Measurements from ENCODE around the gene TTI1.
"Not testable (repeated sequence)": the region's sequence is repeated elsewhere in the genome, so short reads cannot be mapped to it uniquely, and the experiment has no call there.

Gene TTI1

DNA sequence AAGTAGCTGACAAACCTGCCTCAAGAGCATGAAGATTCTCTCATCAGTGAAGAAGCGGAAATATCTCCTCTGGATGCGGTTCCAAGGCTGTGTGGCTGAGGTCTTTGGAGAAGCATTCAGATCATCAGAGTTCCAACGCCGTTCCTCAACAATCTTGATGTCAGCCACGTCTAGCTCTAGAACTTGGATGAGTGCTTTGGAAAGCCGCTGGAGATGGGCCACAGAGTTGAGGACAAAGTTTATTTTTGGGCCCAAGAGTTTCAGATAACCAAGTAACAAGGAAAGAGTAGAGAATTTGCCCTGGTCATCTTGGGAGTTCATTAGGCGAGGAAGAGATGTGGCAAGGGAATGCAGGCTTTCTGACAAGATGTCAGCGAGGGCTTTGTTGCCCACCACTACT is 20.9 kb downstream of the TTI1 start:
- no peak for DNase-seq (ENCODE audit: low read depth, low spot score)

DNA sequence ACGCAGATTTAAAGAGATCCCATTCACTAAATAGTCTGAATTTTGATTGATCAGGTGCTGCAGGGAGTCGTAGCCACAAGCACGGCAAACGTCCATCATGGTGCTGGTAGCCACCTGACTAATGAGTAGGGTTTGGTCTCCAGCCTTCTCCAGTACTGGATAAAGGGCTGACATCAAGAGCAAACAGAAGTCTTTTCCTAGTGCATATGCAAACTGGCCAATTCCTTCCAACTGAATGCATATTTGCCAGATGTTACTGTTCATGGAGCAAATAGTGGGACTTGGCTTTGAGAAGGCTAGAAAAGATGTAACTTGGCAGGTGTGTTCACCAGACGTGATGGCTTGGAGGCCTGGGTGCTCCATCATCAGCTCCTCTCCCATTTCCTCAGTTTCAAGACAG is 21.6 kb downstream of the TTI1 start:
- no peak for DNase-seq (ENCODE audit: low read depth, low spot score)

DNA sequence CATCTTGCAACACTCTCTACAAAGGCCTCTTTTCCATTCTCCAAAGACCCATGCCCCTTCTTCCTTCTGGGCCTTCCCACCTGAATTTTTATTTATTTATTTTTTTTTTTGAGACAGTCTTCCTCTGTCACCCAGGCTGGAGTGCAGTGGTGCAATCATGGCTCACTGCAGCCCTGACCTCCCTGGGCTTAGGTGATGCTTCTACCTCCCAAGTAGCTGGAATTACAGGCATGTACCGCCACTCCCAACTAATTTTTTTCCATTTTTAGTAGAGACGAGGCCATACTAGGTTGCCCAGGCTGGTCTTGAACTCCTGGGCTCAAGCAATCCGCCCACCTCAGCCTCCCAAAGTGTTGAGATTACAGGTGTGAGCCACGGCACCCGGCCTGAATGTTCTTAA is 23.8 kb downstream of the TTI1 start:
- DNase-seq (ENCODE audit: low read depth, low spot score) = not testable (repeated sequence)

DNA sequence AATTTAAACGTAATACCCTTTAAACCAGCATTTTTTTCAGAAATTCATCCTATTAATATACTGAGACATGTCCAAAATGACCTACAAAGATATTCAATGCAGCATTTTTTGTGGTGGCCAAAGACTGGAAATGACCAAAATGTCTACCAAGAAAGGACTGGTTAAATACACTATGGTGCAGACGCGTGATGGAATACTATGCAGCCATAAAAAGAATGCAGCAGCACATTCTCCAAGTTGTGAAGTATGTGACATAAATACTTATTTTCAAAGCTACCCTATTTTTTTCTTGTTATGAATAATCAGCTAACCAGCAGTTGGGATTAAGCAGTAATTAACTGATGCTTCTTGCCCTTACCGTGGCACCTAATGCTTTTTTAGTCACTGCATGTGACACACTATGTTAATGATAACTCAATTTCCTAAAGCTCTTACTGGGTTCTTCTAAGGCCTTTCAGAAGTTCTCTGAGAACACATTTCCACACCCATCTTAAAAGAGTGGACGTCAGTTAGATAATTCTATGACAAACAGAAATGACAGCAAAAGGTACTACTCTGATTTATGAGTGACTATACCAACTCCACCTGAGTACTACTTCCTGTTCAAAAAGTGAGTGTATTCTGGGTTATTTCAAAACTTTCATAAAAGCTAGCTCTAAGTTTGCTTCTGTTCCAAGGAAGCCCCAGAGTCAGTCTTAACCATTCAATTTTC is 24.9 kb downstream of the TTI1 start:
- no peak for DNase-seq (ENCODE audit: low read depth, low spot score)

DNA sequence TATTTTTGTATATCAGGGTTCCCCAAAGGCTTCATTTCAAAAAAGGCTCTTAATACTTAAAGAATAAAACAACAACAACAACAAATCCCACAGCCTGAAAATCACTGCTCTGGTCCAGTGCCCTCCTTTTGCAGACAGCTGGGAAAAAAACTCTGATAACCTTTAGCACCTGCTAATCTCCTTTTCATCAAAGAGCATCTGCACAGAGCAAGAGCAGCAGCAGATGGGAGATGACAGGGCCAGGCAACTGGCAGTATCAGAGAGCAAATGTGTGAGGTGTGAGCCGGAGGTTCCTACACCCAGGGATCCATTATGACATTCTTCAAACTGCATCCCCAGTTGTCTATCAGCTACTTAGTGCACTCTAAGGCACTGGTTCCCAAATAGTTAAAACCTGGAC is 25.7 kb downstream of the TTI1 start:
- DNase-seq (ENCODE audit: low read depth, low spot score) = no peak

DNA sequence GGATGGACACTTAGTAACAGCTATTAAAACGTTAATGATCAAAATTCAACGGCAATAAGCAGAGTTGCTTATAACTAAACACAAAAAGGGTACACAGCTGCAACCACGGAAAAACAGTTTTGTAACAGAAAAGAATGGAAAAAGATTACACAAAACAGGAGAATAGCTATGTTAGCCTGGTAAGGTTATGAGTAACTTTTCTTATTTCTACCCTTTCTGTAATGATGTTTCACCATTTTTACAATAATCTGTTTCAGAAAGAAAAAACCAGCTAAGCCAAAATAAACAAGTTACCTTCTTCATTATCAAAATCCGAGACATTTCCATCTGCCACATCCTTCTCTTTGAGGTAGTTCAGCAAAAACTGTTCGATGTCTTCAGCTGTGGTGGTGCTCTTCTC is 27.4 kb downstream of the TTI1 start:
- no peak for DNase-seq (ENCODE audit: low read depth, low spot score)

DNA sequence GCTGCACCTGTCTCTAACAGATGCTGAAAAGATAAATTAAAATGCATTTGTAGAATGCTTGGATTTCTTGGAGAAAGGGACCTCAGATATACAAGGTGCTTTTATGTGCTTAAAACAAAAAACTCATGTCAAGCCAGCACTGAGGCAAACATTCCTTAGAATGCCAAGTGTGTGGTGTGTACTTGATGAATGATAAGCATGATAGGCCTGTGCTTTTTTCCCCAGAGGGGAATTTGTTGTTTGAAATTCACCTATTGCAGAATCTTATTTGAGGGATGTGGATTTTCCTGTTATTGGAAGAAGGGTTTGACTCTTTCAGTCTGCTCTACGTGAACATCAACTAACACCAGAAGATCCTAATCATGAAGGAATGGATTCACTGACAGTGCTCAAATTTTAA is 28.8 kb downstream of the TTI1 start:
- DNase-seq (ENCODE audit: low read depth, low spot score) = no peak

DNA sequence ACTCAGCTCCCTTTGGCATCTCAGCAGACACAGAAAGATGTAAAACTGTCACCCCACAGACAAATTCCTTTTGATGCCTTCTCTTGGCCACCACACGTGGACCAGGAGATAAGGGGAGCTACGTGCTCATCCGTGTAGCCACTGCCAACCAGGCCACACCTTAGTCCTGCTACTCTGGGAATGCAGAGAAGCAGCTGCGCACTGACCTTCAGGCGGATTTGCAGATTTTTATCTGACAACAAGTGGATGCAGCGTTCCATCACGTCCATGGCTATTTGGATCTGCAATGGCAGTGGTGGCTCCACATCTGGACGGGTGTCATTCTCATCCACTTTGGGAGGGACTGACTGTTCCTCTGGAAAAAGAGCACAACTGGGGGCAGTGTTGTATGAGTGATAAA is 30.8 kb downstream of the TTI1 start:
- DNase-seq (ENCODE audit: low read depth, low spot score) = no peak

DNA sequence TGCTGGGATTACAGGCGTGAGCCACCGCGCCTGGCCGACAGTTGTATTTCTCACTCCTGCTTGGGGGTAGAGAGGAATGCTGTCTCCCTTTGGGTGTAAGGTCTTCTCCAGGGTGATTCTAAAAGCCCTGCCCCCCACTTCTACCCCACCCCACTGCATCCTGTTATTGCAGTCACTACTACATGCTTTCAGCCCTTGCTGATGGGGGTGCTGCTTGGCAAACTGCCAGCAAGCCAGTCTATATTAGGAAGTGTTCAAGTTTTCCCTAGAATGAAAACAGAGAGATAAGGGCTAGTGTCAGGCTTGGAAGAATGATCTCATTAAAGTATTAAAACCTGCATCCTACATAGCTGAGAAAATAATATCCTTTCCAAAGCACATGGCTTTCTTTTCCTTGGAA is 31.3 kb downstream of the TTI1 start:
- DNase-seq (ENCODE audit: low read depth, low spot score) = no peak

DNA sequence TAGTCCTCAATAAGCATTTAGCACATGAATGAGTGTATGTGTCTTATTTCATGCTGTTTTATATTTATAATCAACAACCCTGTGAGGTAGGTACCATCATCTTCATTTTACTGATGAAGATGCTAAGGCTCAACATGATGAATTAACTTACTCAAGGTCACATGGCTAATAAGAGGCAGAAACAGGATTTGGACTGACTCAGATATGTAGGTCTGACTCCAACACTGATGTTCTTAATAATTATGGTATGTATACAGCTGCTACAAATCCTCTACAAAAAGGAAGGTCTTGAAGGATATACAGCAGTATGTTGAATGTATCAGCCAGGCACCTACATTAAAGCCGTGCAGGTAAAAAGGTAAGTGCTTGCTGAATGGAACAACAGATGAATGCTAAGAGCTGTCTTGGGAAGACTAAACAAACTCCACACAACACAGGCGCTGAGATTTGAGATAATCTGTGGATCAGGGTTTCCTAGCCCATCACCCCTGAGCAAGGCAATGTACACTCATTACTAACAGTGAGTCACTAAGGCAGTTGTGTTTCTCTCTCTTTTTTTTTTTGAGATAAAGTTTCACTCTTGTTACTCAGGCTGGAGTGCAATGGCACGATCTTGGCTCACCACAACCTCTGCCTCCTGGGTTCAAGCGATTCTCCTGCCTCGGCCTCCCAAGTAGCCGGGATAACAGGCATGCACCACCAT is 31.9 kb downstream of the TTI1 start:
- no peak for DNase-seq (ENCODE audit: low read depth, low spot score)

DNA sequence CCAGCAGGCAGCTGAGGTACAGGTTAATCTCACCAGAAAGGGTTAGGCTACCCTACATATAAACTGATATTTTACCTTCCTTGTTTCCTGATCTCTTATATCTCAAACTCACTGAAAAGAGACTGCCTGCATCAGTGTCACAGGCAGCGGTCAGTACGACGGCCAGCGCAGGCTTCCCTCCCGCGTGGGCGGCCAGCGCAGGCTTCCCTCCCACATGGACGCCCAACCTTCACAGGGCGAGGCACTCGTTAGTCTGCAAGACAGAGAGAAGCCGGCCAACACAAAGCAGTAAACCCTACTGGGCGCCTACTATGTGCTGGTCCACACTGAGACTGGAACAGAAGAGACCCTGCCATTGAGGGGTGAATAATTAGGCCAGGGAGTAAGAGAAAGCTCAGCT is 33.0 kb downstream of the TTI1 start:
- no peak for DNase-seq (ENCODE audit: low read depth, low spot score)

DNA sequence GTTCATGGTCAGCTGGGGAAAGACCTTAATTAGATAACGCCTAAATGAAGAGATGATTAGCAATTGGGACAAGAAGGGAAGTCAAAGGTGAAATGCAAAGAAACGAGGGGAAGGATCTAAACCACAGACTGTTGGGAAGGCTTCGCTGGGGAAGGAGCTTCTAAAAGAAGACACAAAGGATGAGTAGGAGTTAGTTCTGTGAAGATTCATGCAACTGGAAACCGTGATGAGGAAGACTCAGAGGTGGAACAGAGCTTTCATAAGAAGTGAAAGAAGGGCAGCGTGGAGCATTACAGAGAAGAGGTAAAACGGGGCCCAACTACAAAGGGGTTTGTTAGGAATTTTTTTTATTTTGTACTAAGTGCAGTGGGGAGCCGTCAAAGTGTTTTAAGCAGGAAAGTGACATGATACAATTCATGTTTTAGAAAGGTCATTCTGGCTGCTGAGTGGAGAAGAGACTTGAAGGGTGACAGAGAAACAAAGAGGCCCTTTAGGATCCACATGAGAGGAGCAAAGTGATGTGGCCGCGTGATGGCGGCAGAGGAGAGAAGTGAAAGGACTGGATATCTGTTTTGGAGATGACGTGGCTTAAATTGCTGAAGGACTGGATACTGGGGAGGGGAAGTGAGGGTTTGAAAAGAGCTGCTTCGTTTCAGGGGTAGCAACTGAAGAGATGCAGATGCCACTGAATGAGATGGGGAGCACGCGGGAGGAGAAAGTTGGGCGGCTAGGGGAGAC is 33.6 kb downstream of the TTI1 start:
- DNase-seq (ENCODE audit: low read depth, low spot score) = no peak

DNA sequence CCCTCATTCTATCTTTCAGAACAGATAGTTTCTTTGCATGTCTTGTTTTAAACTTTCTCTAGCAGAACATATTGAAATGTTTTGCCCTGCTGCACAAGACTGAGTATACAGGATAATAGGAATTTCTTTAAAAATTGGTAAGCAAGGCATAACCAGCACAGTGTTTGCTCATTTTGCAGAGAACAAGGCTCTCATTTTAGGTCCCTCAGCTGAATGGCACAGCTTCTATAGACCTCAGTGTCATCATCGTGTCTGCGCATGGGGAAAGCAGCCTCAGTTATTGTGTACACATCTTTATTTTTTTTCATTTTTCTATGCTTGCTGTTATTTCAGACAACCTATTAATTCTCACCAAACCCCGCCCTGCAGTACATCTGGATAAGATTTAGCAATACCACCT is 35.7 kb downstream of the TTI1 start:
- DNase-seq (ENCODE audit: low read depth, low spot score) = no peak

DNA sequence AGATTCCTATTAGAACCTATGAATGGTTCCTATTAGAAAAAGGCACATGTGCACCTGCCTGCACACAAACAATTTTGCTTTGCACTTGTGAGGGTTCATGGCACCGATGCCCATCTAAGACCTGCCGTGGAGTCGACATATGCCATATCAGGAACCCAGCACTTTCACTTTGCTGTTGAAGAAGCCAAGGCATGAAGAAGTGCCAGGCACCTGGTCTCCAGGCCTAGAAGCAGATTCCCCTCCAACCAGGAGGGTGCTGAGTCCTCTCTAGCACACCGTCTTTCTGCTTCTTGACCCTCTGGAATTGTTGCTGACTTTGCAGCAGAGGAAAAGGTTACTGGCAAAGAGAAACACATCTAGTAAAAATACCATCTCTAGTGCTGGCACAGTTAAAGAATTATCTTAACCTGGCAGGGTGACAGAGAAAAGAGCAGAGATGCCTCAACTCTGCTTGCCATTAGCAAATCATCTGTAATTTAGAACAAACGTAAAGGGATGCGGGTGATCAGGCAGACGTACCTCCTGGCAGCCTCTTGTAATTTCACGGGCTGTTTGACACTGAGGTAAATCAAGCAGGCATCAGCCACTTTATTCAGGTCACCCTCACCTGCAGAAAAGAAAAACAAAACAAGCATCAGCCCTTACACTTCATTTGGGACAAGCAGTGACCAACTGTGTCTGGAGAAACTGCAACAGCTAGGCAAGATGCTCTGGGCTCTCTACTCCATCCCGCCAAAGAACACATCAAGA is 37.2 kb downstream of the TTI1 start:
- no peak for DNase-seq (ENCODE audit: low read depth, low spot score)

DNA sequence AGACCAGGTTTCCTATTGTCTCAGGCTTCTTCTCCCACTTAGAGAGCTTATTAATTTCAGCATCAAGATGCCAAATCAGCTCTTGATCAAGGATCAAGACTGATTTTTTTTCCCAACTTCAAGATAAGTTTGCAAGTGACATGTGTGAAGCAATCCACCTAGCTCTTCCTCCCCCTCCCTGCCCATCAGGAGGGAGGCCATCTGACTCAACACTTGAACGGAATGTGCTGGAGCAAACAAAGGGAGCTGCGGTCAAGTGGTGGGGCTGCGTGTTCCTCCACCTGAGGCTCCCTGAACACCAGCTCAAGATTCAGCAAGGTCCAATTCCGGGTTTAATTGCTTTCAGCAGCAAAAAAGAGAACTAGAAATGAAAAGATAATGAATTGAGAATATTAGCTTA is 38.7 kb downstream of the TTI1 start:
- no peak for DNase-seq (ENCODE audit: low read depth, low spot score)

DNA sequence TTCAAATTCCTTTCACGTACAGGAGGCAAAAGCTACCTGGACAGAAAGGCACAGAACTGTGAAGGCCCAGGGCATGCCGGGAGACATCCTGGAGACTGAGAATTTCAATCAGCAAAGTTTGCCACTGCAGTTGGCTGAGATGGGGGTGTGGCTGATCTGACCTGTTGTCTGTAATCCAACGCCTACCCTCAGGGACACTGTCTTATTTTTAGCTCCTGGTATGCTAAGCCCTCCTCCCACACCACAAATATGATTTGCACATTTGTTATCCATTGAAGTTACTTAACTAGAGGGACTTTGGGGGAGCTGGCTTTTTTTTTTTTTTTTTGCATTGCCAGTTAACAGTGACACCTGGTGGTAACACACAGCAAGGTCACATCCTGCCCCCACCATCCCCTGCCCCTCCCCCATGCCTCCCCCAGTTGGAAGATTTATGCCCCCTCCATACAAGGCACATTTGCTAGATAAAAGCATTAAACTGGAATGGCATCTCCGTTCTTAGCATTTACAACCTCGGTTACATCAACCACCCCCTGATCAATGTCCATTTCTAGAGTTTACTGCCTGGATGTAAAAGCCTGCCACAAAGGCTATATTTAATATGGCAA is 40.4 kb downstream of the TTI1 start:
- no peak for DNase-seq (ENCODE audit: low read depth, low spot score)

DNA sequence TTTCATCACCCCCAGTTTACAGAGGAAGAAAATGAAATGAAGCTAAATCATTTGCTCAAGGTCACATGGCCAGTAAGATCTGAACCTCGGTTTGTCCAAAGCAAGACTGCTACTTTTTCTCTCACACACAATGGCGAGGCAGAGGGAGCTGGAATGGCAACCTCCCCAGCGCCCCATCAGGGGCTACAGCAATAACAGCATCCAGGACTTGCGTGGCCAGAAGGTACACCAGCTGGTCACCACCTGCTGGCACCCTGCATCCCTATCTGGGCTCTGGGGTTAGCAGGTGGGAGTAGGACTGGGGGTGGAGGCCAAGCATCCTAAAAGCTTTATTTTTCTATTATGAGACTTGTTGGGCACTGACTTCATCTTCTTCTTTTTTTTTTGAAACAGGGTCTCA is 41.3 kb downstream of the TTI1 start:
- DNase-seq (ENCODE audit: low read depth, low spot score) = no peak

DNA sequence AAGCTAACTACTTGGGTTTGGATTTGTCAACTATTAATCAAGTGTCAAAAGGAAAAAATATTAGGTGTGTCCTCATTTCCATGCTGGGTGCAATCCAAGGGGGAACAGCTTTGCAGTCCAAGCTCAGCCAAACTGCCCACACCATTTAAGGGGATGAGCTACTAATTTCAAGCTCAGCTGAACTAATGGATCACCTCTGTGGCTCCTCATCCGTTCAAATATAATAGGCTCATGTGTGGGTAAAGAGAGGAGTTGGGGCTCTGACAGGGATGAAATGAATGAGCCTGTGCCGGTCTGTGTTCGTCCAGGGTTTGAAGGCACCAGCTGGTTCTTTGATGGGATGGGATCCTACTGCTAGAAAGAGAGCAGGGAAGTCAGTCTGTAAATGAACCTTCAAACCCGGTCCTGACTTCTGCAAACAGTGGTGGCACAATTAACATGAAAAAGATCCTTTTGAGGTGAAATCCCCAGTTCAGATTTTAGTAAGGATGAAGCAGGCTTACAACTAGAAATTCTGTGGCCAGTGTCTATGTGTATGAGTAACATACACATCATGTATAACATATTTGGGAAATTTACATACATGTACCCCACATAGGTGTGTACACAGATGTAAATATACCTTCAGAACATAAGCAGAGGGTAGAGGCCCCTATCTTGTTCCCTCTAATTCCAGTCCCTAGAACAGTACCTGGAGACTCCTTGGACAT is 41.9 kb downstream of the TTI1 start:
- DNase-seq (ENCODE audit: low read depth, low spot score) = no peak

DNA sequence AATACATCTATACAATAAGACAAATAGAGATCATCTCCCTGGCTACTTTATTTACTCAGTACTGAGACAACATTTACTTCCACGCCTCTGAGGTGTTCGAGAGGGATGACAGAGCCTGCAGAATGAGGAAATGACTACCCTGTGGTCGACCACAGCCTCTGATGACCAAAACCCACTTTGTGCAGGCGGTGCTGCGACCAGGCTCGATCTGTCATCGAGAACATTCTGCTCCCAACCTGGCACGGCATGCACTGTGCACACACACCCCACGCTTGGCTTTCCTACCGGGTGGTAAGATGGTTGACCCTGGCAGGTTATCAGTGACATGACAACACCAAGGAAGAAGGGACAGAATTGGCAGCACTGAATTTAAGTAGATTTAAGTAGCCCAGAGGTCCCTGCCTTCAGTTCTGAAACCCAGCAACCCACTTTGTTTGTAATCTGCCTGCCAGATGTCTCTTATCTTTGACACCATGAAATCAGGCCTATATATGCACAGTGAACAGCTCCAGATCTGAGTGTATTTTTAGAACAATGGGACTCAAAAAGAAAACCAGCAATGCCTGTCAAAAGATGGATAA is 42.6 kb downstream of the TTI1 start:
- no peak for DNase-seq (ENCODE audit: low read depth, low spot score)

DNA sequence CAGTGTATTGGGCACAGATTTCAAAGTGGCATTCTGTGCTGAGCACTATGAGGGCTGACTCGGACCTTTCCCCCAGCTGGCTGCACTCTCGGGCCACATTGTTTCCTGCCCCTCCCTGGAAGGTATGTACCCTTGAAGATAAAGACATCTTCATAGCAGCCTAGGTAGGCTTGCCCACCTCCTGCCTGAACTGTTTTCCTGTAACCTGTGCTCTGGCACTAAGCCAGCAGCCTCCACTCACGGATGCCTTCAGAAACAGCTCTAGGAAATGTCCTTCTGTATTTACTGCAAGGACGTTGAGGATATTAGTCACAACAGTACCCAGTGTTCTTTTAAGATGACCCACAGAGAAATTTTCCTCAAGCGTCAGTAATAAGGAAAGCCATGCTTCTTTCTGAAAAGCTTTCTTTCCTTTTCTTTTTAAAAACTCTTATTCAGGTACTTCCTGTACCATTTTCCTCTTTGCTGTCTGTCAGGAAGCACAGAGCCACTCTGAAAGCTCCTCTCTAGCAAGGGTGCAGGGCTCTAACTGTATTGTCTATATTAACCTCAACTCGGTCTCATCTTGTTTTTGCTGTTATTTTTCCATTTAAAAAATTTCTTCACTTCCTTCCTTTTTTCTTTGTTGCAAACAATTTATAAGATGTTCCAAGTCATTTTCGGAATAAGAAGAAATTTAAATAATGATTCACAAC is 43.5 kb downstream of the TTI1 start:
- DNase-seq (ENCODE audit: low read depth, low spot score) = no peak
